H1 (cell line): ENCODE results near the gene SLC2A13. TPM values are rescaled to one million over a fixed set of nuclear protein-coding genes. Genes with fewer than 3 reads are reported as not detected.

Experiments used
- CTCF ChIA-PET: fragments of 300-600 bp; sonication (Branson Sonifier 250); formaldehyde crosslinking; loops from one replicate; lab custom pipeline; 2021; ENCODE audit not compliant: partially characterized antibody; lab: Charles Lee
- POLR2A ChIA-PET: fragments of 300-600 bp; sonication (Branson Sonifier 250); formaldehyde crosslinking; loops from one replicate; lab custom pipeline; 2021; ENCODE audit warnings: inconsistent platforms; ENCODE audit not compliant: partially characterized antibody; lab: Charles Lee
- DNase-seq, 2 experiments: peaks; one replicate each; pipeline versions ENCODE4 v3.0.0 to v3.0.0-alpha.2; 2010 to 2022; ENCODE audit warnings: low spot score in 2 of 2, low read depth in 1 of 2, mixed read lengths in 1 of 2
- FAIRE-seq: peaks from 2 replicates; lab custom pipeline; 2011; peaks lifted over from hg19 to GRCh38; lab: Jason Lieb, UNC
- H2AFZ ChIP-seq: 2 replicates; pipeline ENCODE4 v1.8.1; 2012; ENCODE audit warnings: low read length, inconsistent platforms
- H2AK5ac ChIP-seq: 2 replicates; pipeline ENCODE4 v1.6.1; 2013; ENCODE audit warnings: low read depth, low read length
- H2BK120ac ChIP-seq: replicated peaks from 2 replicates; pipeline ENCODE3; 2013; ENCODE audit warnings: low read depth, low read length, inconsistent platforms
- H2BK12ac ChIP-seq: 2 replicates; pipeline ENCODE4 v1.6.1; 2013; ENCODE audit warnings: low read depth, low read length
- H2BK15ac ChIP-seq: 2 replicates; pipeline ENCODE4 v1.6.1; 2013; ENCODE audit warnings: low read length
- H2BK20ac ChIP-seq: 2 replicates; pipeline ENCODE4 v1.6.1; 2013; ENCODE audit warnings: low read length
- H2BK5ac ChIP-seq: 2 replicates; pipeline ENCODE4 v1.6.1; 2013; ENCODE audit warnings: low read depth, low read length
- H3K14ac ChIP-seq: 2 replicates; pipeline ENCODE4 v1.6.1; 2013; ENCODE audit warnings: inconsistent platforms; ENCODE audit not compliant: insufficient read length
- H3K18ac ChIP-seq: 2 replicates; pipeline ENCODE4 v1.6.1; 2013; ENCODE audit warnings: low read length; ENCODE audit errors: extremely low read depth
- H3K23ac ChIP-seq: 2 replicates; pipeline ENCODE4 v1.6.1; 2013; ENCODE audit warnings: inconsistent platforms; ENCODE audit not compliant: insufficient read length
- H3K23me2 ChIP-seq: 2 replicates; pipeline ENCODE4 v1.6.1; 2013; ENCODE audit warnings: low read depth, low read length
- H3K27ac ChIP-seq: 2 replicates; pipeline ENCODE4 v1.6.1; 2011; ENCODE audit warnings: low read depth, low read length, inconsistent platforms
- H3K27me3 ChIP-seq, 4 experiments: replicated peaks in 1 of 4; 1 replicate in 1 of 4; 2 replicates in 3 of 4; pipeline versions ENCODE4 v1.6.1 to v1.8.1; 2011 to 2013; ENCODE audit warnings: low read length in 3 of 4, mild to moderate bottlenecking in 3 of 4, inconsistent platforms in 2 of 4, mixed read lengths in 2 of 4, moderate library complexity in 1 of 4; ENCODE audit not compliant: control insufficient read depth in 3 of 4, insufficient read depth in 3 of 4; ENCODE audit errors: extremely low read depth in 1 of 4
- H3K36me3 ChIP-seq, 4 experiments: 2 replicates each; pipeline versions ENCODE4 v1.6.1 to v1.8.1; 2011 to 2013; ENCODE audit warnings: mild to moderate bottlenecking in 4 of 4, low read length in 3 of 4, moderate library complexity in 2 of 4, control low read depth in 1 of 4, inconsistent platforms in 1 of 4; ENCODE audit not compliant: insufficient read depth in 4 of 4, control insufficient read depth in 2 of 4
- H3K4ac ChIP-seq: replicated peaks from 2 replicates; pipeline ENCODE3; 2013; ENCODE audit warnings: low read length, low read depth, mixed read lengths, inconsistent platforms; ENCODE audit not compliant: insufficient read length
- H3K4me1 ChIP-seq, 4 experiments: replicated peaks in 1 of 4; 1 replicate in 1 of 4; 2 replicates in 3 of 4; pipeline versions ENCODE4 v1.6.1 to v1.8.1; 2011 to 2013; ENCODE audit warnings: low read length in 3 of 4, inconsistent platforms in 2 of 4, mixed read lengths in 1 of 4; ENCODE audit not compliant: insufficient read depth in 4 of 4, control insufficient read depth in 3 of 4
- H3K4me2 ChIP-seq, 2 experiments: 2 replicates each; pipeline versions ENCODE4 v1.6.1 to v1.8.1; 2011 to 2013; ENCODE audit warnings: low read depth in 2 of 2, low read length in 2 of 2, control low read depth in 1 of 2, inconsistent platforms in 1 of 2, mild to moderate bottlenecking in 1 of 2; ENCODE audit not compliant: insufficient read depth in 1 of 2
- H3K4me3 ChIP-seq, 4 experiments: fragments of 200-600, 300-600 bp in 1 of 4; sonication (generic), shearing (Covaris generic), sonication (Bioruptor Twin) in 1 of 4; 2 replicates each; pipeline versions ENCODE4 v1.5.1 to v1.8.1; 2011 to 2016; ENCODE audit warnings: low read length in 4 of 4, low read depth in 3 of 4, control low read depth in 2 of 4, inconsistent platforms in 2 of 4, mild to moderate bottlenecking in 2 of 4, mixed read lengths in 1 of 4, moderate library complexity in 1 of 4; ENCODE audit not compliant: insufficient read depth in 2 of 4; ENCODE audit errors: extremely low read depth in 1 of 4
- H3K56ac ChIP-seq: replicated peaks from 2 replicates; pipeline ENCODE3; 2013; ENCODE audit warnings: low read depth, mild to moderate bottlenecking, mixed read lengths, low read length, inconsistent platforms; ENCODE audit not compliant: insufficient read length
- H3K79me1 ChIP-seq: 2 replicates; pipeline ENCODE4 v1.6.1; 2013; ENCODE audit warnings: low read depth, low read length, control low read depth
- H3K79me2 ChIP-seq, 2 experiments: 2 replicates each; pipeline versions ENCODE4 v1.6.1 to v1.8.1; 2012 to 2013; ENCODE audit warnings: low read length in 2 of 2, mild to moderate bottlenecking in 2 of 2, inconsistent platforms in 1 of 2; ENCODE audit not compliant: insufficient read depth in 2 of 2, control insufficient read depth in 1 of 2
- H3K9ac ChIP-seq, 4 experiments: replicated peaks in 1 of 4; 1 replicate in 1 of 4; 2 replicates in 3 of 4; pipeline versions ENCODE4 v1.6.1 to v1.8.1; 2011 to 2013; ENCODE audit warnings: low read depth in 3 of 4, low read length in 3 of 4, control low read depth in 2 of 4, mild to moderate bottlenecking in 2 of 4, moderate library complexity in 2 of 4, inconsistent platforms in 1 of 4; ENCODE audit errors: extremely low read depth in 1 of 4
- H3K9me3 ChIP-seq, 2 experiments: 2 replicates each; pipeline versions ENCODE4 v1.6.1 to v1.8.1; 2012 to 2013; ENCODE audit warnings: mild to moderate bottlenecking in 2 of 2, moderate library complexity in 2 of 2, control low read depth in 1 of 2, inconsistent platforms in 1 of 2, low read depth in 1 of 2, low read length in 1 of 2, mixed read lengths in 1 of 2; ENCODE audit not compliant: insufficient read depth in 2 of 2
- H4K20me1 ChIP-seq, 2 experiments: replicated peaks in 1 of 2; 2 replicates each; pipeline versions ENCODE3 to v1.8.1; 2011 to 2013; ENCODE audit warnings: inconsistent platforms in 2 of 2, low read length in 2 of 2, mild to moderate bottlenecking in 1 of 2; ENCODE audit not compliant: insufficient read depth in 2 of 2, control insufficient read depth in 1 of 2
- H4K5ac ChIP-seq: 2 replicates; pipeline ENCODE4 v1.6.1; 2013; ENCODE audit warnings: low read length, low read depth, mixed read lengths, inconsistent platforms; ENCODE audit not compliant: insufficient read length
- H4K8ac ChIP-seq: 2 replicates; pipeline ENCODE4 v1.8.0; 2013; ENCODE audit warnings: mild to moderate bottlenecking, moderate library complexity, low read length, inconsistent platforms; ENCODE audit not compliant: insufficient read depth; ENCODE audit errors: extremely low read depth
- H4K91ac ChIP-seq: replicated peaks from 2 replicates; pipeline ENCODE3; 2013; ENCODE audit warnings: low read length, mixed read lengths, inconsistent platforms; ENCODE audit not compliant: insufficient read length
- CTBP2 ChIP-seq: IDR thresholded peaks from 2 replicates; pipeline ENCODE4 v1.7.0; 2011; ENCODE audit warnings: borderline replicate concordance, mild to moderate bottlenecking, moderate library complexity, mixed read lengths, low read length; ENCODE audit not compliant: insufficient read depth, insufficient read length
- KDM4A ChIP-seq: IDR thresholded peaks from one replicate; pipeline ENCODE4 v1.7.1; 2012; ENCODE audit warnings: low read depth, mild to moderate bottlenecking, moderate library complexity, low read length, inconsistent platforms; ENCODE audit not compliant: severe bottlenecking
- POLR2AphosphoS5 ChIP-seq: IDR thresholded peaks from 2 replicates; pipeline ENCODE4 v1.6.1; 2011; ENCODE audit warnings: low read depth, low read length
- RAD21 ChIP-seq, 2 experiments: IDR thresholded peaks in 1 of 2; conservative IDR thresholded peaks in 1 of 2; 2 replicates each; pipeline ENCODE4 v1.6.1; 2011; ENCODE audit warnings: low read depth in 2 of 2, low read length in 2 of 2, improper control_type of control experiment in 1 of 2, inconsistent platforms in 1 of 2, mild to moderate bottlenecking in 1 of 2, moderate library complexity in 1 of 2
- RFX5 ChIP-seq: IDR thresholded peaks from 2 replicates; pipeline ENCODE4 v1.6.1; 2011; ENCODE audit warnings: low read depth, low read length, improper control_type of control experiment, borderline replicate concordance
- TAF1 ChIP-seq: IDR thresholded peaks from 2 replicates; pipeline ENCODE4 v1.6.1; 2011; ENCODE audit warnings: mild to moderate bottlenecking, low read depth, low read length
- polyA plus RNA-seq, 7 experiments: library from polyadenylated mRNA; depleted of rRNA in 3 of 7; stranded (reverse) in 5 of 7; unstranded in 2 of 7; fragments of >200 nt in 5 of 7; fragments of 200-250 nt in 2 of 7; gene quantifications; 1 replicate in 5 of 7; 2 replicates in 1 of 7; 4 replicates in 1 of 7; pipeline versions ENCODE4 v1.2.1 to v1.2.3, GENCODE V29; 2011 to 2013; ENCODE audit warnings: missing spikeins in 2 of 7, mixed read lengths in 2 of 7
- total RNA-seq: library from RNA; stranded (reverse); fragmentation: NEBNext Ultra II Directional; extraction: Animal tissue kit (Norgen Biotek cat#: 25700); gene quantifications from 2 replicates; pipeline ENCODE4 v1.2.1, GENCODE V29; 2021
- TF ChIP-seq, protein P1 (sequence below): IDR thresholded peaks from 2 replicates; pipeline ENCODE4 v1.6.1; 2012; ENCODE audit warnings: low read length, inconsistent platforms

SLC2A13 gene
- total and polyA plus RNA-seq, 2 of the 8 experiments (the other 6 are each of a cell fraction or from before 2014, with no cell fraction given) = 2.8 to 9.6 TPM

- FAIRE-seq (no peak), DNase-seq (no peak)
- no peak overlapping the region for H2AFZ ChIP-seq
- H3K23me2 ChIP-seq = no peaks in the 10 kb centered on the region
- no peak overlapping the region for H2BK120ac ChIP-seq
- H3K9me3 ChIP-seq = peaks cover 28 to 29% of the 10 kb centered on the region in 2 experiments
- peaks cover 0 to 15% (median 0%) of the 10 kb centered on the region in 4 experiments; a peak in 2 of 8 replicates for H3K36me3 ChIP-seq
- no peaks in the 10 kb centered on the region for H3K27me3 ChIP-seq
- no peak overlapping the region for H2AK5ac ChIP-seq
- TF ChIP-seq, protein P1, sequence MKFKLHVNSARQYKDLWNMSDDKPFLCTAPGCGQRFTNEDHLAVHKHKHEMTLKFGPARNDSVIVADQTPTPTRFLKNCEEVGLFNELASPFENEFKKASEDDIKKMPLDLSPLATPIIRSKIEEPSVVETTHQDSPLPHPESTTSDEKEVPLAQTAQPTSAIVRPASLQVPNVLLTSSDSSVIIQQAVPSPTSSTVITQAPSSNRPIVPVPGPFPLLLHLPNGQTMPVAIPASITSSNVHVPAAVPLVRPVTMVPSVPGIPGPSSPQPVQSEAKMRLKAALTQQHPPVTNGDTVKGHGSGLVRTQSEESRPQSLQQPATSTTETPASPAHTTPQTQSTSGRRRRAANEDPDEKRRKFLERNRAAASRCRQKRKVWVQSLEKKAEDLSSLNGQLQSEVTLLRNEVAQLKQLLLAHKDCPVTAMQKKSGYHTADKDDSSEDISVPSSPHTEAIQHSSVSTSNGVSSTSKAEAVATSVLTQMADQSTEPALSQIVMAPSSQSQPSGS = no peak
- TF ChIP-seq RAD21 (IDR thresholded peaks at IDR 0.05 in 1 of 2, conservative IDR thresholded peaks at IDR 0.05 in 1 of 2; ENCODE audit: low read depth in 2 of 2, low read length in 2 of 2) (no peak), CTBP2 (no peak), RFX5 (no peak), POLR2AphosphoS5 (no peak), TAF1 (no peak), KDM4A (no peak)
- no peak overlapping the region for H2BK12ac ChIP-seq
- no peak overlapping the region for H3K56ac ChIP-seq
- no peak overlapping the region for H4K5ac ChIP-seq
- H3K4ac ChIP-seq = no peak overlapping the region
- H3K14ac ChIP-seq = no peak overlapping the region
- peaks cover 0 to 3% (median 3%) of the 10 kb centered on the region in 4 experiments; a peak in 2 of 7 replicates for H3K4me1 ChIP-seq
- no peaks in the 10 kb centered on the region for H4K20me1 ChIP-seq
- no peak overlapping the region for H3K18ac ChIP-seq
- no peaks in the 10 kb centered on the region for H3K79me2 ChIP-seq
- H2BK15ac ChIP-seq = no peak overlapping the region
- no peak overlapping the region for H4K91ac ChIP-seq
- CTCF ChIA-PET = interaction anchor here (0.6 kb wide), 1 partner anchor 438 kb away, joined by 5 read pairs; no protein-coding TSS in a partner anchor
- H3K4me3 ChIP-seq = no peak overlapping the region
- H3K9ac ChIP-seq = no peak overlapping the region
- POLR2A ChIA-PET = no interaction called here
- no peak overlapping the region for H4K8ac ChIP-seq
- H3K79me1 ChIP-seq = no peaks in the 10 kb centered on the region
- no peak overlapping the region for H3K4me2 ChIP-seq
- no peak overlapping the region for H2BK5ac ChIP-seq
- no peak overlapping the region for H3K27ac ChIP-seq
- H3K23ac ChIP-seq = no peak overlapping the region
- H2BK20ac ChIP-seq = no peak overlapping the region
Observed at GRCh38 chr12:39875721-39876120, 230.2 kb downstream of the SLC2A13 start.
